Measurements from ENCODE around the gene UBE2E3.
"Not testable (repeated sequence)": the region's sequence is repeated elsewhere in the genome, so short reads cannot be mapped to it uniquely, and the experiment has no call there.

UBE2E3 gene

GRCh38 chr2:181085734-181086133, 105.3 kb downstream of the UBE2E3 start:
- no peak for DNase-seq

- DNase-seq = not testable (repeated sequence)
Observed at GRCh38 chr2:181091920-181092319, 111.5 kb downstream of the UBE2E3 start.

- no peak for DNase-seq
Observed at GRCh38 chr2:181095486-181095885, 115.1 kb downstream of the UBE2E3 start.

GRCh38 chr2:181103659-181104058, 123.3 kb downstream of the UBE2E3 start:
- no peak for DNase-seq

GRCh38 chr2:181104512-181105115, 124.2 kb downstream of the UBE2E3 start:
- DNase-seq = no peak

- DNase-seq = no peak
Observed at GRCh38 chr2:181105562-181105961, 125.2 kb downstream of the UBE2E3 start.

- DNase-seq = no peak
Observed at GRCh38 chr2:181106229-181106628, 125.8 kb downstream of the UBE2E3 start.

GRCh38 chr2:181106789-181107627, 126.6 kb downstream of the UBE2E3 start:
- no peak for DNase-seq

- DNase-seq = no peak
Observed at GRCh38 chr2:181107628-181107945, 127.2 kb downstream of the UBE2E3 start.

GRCh38 chr2:181111059-181111458, 130.7 kb downstream of the UBE2E3 start:
- no peak for DNase-seq

GRCh38 chr2:181112916-181113315, 132.5 kb downstream of the UBE2E3 start:
- DNase-seq = no peak
